Retinal pigment epithelial cell (primary cell): ENCODE measurements around the gene EPHB2.

ENCODE experiments used
- DNase-seq: peaks from one replicate; pipeline ENCODE4 v3.0.0-alpha.2; 2010; ENCODE audit warnings: low read depth
- H3K4me3 ChIP-seq: 2 replicates; pipeline ENCODE4 v1.5.1; 2011; ENCODE audit warnings: mild to moderate bottlenecking, low read length, control low read depth, moderate library complexity
- CTCF ChIP-seq: conservative IDR thresholded peaks from 2 replicates; pipeline ENCODE4 v1.5.1; 2011; ENCODE audit warnings: low read depth, low read length, control low read depth, inconsistent platforms

The EPHB2 gene

GRCh38 chr1:22958556-22958955 lies 247.9 kb downstream of the EPHB2 start:
- H3K4me3 ChIP-seq = no peak overlapping the region
- no peak for DNase-seq
- no peak for TF ChIP-seq CTCF

- TF ChIP-seq CTCF = no peak
- no peak for DNase-seq
- no peak overlapping the region for H3K4me3 ChIP-seq
Observed at GRCh38 chr1:22959545-22960360, 249.1 kb downstream of the EPHB2 start.

GRCh38 chr1:22962558-22962957 lies 251.9 kb downstream of the EPHB2 start:
- no peak for DNase-seq
- H3K4me3 ChIP-seq = no peak overlapping the region
- TF ChIP-seq CTCF = no peak

GRCh38 chr1:22963044-22963677 lies 252.5 kb downstream of the EPHB2 start:
- H3K4me3 ChIP-seq = no peak overlapping the region
- no peak for TF ChIP-seq CTCF

DNA sequence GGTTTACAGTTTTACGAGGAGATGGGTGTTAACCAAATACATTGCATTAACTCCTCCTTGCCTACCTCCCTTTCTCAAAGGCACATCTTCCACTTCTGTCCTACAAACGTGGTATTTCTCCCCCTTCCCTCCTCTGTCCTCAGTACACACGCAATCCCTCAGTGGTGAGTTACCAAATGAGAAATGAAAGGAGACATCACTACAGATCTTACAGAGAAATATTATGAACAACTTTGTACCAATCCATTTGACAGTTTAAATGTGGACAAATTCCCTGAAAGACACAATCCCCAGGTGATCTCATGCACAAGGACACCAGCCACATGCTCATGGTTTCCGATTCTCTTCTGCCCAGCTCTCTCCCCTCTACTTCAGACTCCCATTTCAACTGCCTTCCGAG lies 255.7 kb downstream of the EPHB2 start:
- no peak for TF ChIP-seq CTCF
- no peak overlapping the region for H3K4me3 ChIP-seq
- DNase-seq = no peak

More at GRCh38 chr1:22963044-22963677, 252.5 kb downstream of the EPHB2 start:
- no peak for DNase-seq

GRCh38 chr1:22967833-22968232 lies 257.2 kb downstream of the EPHB2 start:
- H3K4me3 ChIP-seq = no peak overlapping the region
- DNase-seq = no peak
- TF ChIP-seq CTCF = no peak

- TF ChIP-seq CTCF = no peak
- DNase-seq = peak; percentile 68
- no peak overlapping the region for H3K4me3 ChIP-seq
Observed at GRCh38 chr1:22969304-22969709, 258.7 kb downstream of the EPHB2 start.
